Measurements from ENCODE around the gene ARHGEF1. TPM values are rescaled to one million over a fixed set of nuclear protein-coding genes. Genes with fewer than 3 reads are reported as not detected.

Gene ARHGEF1, protein sequence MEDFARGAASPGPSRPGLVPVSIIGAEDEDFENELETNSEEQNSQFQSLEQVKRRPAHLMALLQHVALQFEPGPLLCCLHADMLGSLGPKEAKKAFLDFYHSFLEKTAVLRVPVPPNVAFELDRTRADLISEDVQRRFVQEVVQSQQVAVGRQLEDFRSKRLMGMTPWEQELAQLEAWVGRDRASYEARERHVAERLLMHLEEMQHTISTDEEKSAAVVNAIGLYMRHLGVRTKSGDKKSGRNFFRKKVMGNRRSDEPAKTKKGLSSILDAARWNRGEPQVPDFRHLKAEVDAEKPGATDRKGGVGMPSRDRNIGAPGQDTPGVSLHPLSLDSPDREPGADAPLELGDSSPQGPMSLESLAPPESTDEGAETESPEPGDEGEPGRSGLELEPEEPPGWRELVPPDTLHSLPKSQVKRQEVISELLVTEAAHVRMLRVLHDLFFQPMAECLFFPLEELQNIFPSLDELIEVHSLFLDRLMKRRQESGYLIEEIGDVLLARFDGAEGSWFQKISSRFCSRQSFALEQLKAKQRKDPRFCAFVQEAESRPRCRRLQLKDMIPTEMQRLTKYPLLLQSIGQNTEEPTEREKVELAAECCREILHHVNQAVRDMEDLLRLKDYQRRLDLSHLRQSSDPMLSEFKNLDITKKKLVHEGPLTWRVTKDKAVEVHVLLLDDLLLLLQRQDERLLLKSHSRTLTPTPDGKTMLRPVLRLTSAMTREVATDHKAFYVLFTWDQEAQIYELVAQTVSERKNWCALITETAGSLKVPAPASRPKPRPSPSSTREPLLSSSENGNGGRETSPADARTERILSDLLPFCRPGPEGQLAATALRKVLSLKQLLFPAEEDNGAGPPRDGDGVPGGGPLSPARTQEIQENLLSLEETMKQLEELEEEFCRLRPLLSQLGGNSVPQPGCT
- total RNA-seq (10 to 100 TPM; 22.8 to 89.2 (median 27.2) TPM), polyA plus RNA-seq (10 to 100 TPM; 32.1 to 44.1 TPM)
- long read RNA-seq, donor 1, transcript ARHGEF1-203 (29 exons, 3,243 nt) = major isoform, 5 of 23 reads
- long read RNA-seq, donor 1, partial matches to known transcripts = 12 of 23 reads
- long read RNA-seq, donor 1, other reads (novel, unspliced or antisense) = 5 of 23 reads
- long read RNA-seq, donor 2, transcript ARHGEF1-203 (29 exons, 3,243 nt) = major isoform, 14 of 49 reads
- long read RNA-seq, donor 2, transcript ARHGEF1-219 (30 exons, 3,393 nt) = minor isoform, 5 of 49 reads
- long read RNA-seq, donor 2, partial matches to known transcripts = 12 of 49 reads
- long read RNA-seq, donor 2, other reads (novel, unspliced or antisense) = 16 of 49 reads
- long read RNA-seq, donor 3, transcript ARHGEF1-203 (29 exons, 3,243 nt) = major isoform, 5 of 27 reads
- long read RNA-seq, donor 3, partial matches to known transcripts = 12 of 27 reads
- long read RNA-seq, donor 3, other reads (novel, unspliced or antisense) = 6 of 27 reads

DNA sequence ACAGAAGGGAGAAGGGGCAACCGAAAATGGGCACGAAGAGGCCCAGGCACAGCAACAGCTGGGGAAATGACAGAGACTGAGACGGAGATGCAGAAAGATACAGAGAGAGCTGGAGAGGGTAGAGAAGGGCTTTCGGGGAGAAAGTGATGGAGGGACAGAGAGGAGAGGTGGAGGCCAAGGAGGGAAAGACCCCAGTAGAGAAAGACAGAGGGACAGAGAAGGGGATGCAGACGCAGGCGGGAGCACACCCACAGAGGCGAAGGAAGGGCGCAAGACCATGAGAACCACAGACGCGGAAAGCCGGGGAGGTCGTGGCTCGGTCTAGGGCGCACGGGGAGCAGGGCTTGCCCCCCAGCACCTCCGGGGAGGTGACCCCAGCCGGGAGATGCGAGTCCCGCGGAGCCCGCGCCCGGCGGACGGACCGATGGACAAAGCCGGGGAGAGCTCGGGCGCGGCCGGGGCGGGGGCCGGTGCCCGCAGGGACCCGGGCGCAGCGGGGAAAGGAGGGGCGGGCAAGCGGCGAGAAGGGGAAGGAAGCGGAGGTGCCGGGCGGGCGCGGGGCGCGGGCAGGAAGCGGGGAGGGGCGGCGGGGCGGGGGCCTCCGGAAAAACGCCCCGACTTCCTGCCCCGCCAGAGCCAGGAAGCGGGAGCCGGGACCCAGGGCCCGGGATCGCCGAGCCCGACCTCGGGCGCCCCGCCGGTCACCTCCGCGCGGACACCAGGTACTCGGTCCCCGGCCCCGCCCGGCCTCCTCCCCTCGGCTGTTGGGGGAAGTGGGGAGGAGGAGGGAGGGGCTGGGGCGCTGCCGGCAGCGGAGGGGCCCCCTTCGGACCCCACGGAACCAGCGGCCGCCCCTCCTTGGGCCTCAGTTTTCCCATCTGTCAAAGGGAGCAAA is at the start of gene ARHGEF1:
Gene ARHGEF1 (plus strand): TSS at position 617 of the 895 bp plus-strand sequence. CDS start 4,899 bp downstream, outside the sequence.
- 1 to 5% (median 2%) methylated on average over 20 to 80 of the region's 80 CpGs for WGBS, 4 donors
- H3K27me3 ChIP-seq = no peaks in the 10 kb centered on the region
- DNase-seq (peak; percentile 76 to 88 (median 80)), ATAC-seq (peak in 3 of 4 donors; percentile 20 to 50 (median 33))
- peaks cover 0 to 4% (median 0%) of the 10 kb centered on the region in 9 donors for H3K36me3 ChIP-seq
- H3K4me1 ChIP-seq = peaks cover 0 to 48% (median 32%) of the 10 kb centered on the region in 12 donors
- no peaks in the 10 kb centered on the region for H3K9me3 ChIP-seq
- intact Hi-C loops (cut with DNase I) = loop anchor here in 4 of 10 donors (5.0 kb wide), 3 partner anchors 49 to 194 kb away; partner anchors contain the start of genes RABAC1 (in 2 of the 4) and ZNF574 (in 1 of the 4)
- H3K4me3 ChIP-seq = peak within 1 kb of the TSS; percentile 45 to 99 (median 92)
- TF ChIP-seq POLR2A (IDR thresholded peaks at IDR 0.05) (peak in 1 of 2 donors; percentile 62), CTCF (IDR thresholded peaks at IDR 0.05) (no peak)
- peak within 1 kb of the TSS; percentile 83 to 98 (median 93) for H3K27ac ChIP-seq

DNA sequence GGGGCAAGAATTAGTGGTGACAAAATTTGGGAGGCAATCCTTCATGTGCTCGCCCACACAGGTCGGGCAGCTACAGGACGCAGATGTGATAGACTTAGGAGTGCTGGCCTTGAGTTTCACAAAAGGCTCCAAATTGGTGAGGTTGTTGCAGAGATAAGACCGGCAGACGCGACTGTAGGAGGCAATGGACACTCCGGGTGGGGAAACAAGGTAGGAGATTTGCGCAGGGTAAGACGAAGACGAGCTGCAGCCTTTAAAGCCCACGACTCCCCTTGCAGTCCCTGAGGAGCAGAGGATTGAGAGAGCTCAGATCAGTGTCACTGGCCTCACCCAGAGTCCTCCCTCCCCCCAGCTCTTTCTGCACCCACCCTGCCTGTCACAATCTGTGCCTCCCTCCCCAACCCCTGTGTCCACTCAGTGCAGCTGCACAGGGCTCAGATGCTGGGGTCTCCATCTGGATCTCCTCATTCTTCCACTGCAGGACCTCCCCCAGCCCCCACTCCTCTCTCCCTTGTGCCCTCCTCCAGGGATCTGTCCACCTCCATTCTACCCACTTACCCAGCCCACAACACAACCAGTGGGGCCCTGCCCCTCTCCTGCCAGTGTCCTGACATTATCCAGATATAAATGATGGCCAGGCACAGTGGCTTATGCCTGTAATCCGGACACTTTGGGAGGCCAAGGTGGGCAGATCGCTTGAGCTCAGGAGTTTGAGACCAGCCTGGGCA is 44.8 kb upstream of the ARHGEF1 start:
- ATAC-seq (no peak), DNase-seq (no peak)
- intact Hi-C loops (cut with DNase I) = no loop called here
- TF ChIP-seq CTCF (IDR thresholded peaks at IDR 0.05) = no peak
- no peak overlapping the region for H3K4me3 ChIP-seq
- no peak overlapping the region for H3K27ac ChIP-seq
- H3K4me1 ChIP-seq = no peaks in the 10 kb centered on the region
- H3K27me3 ChIP-seq = peaks cover 0 to 71% (median 13%) of the 10 kb centered on the region in 9 donors
- H3K9me3 ChIP-seq = no peaks in the 10 kb centered on the region
- WGBS, 4 donors = 46 to 54% (median 48%) methylated on average over 13 of the region's 13 CpGs
- H3K36me3 ChIP-seq = no peaks in the 10 kb centered on the region

DNA sequence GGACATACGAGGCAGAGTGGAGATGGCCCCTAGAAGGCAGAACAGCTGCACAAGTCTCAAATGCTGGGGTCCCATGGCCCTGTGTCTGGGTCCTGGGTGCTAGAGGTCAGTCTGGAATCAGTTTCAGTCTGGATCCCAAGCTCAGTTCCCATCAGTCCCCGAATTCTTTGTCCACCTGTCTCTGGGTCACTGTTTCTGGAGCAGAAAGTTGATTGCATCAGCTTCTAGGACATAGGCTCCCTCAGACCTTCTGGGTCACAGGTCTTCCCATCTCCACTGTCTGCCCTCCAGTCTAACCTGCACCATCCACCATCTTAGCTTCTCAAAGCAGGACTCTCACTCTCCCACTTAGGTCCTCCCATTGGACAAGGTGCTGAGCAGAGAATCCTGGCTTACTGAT is 43.8 kb upstream of the ARHGEF1 start:
- no peak for TF ChIP-seq CTCF (IDR thresholded peaks at IDR 0.05)
- no peak for TF ChIP-seq POLR2A (IDR thresholded peaks at IDR 0.05)
- no peak overlapping the region for H3K27ac ChIP-seq
- intact Hi-C loops (cut with DNase I) = no loop called here
- 65 to 83% (median 68%) methylated on average over 1 to 2 of the region's 2 CpGs for WGBS, 4 donors
- H3K4me1 ChIP-seq = no peaks in the 10 kb centered on the region
- H3K4me3 ChIP-seq = no peak overlapping the region
- H3K36me3 ChIP-seq = no peaks in the 10 kb centered on the region
- peaks cover 0 to 70% (median 13%) of the 10 kb centered on the region in 9 donors for H3K27me3 ChIP-seq
- H3K9me3 ChIP-seq = no peaks in the 10 kb centered on the region
- DNase-seq (no peak), ATAC-seq (no peak)

Data from heart left ventricle (tissue), 16 donors.